ENCODE results near the gene SNTA1.
"Not testable (repeated sequence)": the region's sequence is repeated elsewhere in the genome, so short reads cannot be mapped to it uniquely, and the experiment has no call there.

Gene SNTA1

DNA sequence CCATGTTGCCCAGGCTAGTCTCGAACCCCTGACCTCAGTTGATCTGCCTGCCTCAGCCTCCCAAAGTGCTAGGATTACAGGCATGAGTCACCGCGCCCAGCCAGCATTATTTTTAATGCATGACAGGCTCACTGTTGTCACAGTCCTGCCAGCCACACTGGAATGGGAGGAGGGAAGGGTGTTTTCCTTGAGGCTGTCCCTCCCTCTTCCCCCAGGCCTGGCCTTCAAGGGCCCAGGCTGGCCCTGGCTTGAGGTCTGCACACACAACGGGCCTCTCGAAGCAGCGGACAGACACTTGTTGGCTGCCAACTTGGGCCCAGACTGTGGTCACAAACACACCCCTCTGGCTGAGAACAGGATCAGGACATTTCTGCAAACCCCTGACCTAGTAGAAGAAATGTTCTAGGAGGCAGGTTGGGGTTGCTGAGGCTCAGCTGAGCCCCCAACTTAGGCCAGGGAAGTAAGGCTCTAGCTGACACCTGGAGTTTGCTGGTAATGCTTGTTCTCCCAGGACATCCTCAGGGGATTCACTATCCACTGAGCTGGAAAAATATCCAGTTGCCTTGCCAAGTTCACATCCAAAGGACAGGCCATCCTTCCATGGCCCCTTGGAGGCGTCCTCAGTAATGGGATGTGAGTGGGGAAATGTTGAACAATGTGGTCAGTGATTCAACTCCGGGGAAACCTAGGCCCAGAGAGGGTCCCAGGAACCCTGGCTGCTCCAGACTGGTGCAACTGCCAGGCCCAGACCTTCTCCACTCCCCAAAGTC is 9.9 kb downstream of the SNTA1 start:
- in situ Hi-C loops (cut with MboI; ENCODE audit: low sequenced_read_pairs), result no loop called here
- no peak for DNase-seq (ENCODE audit: low spot score in 2 of 2)
- Histone ChIP-seq H3K4me1 (no peaks in the 10 kb centered on the region), H3K27me3 (ENCODE audit: low read depth) (no peaks in the 10 kb centered on the region), H3K9me3 (no peaks in the 10 kb centered on the region), H3K36me3 (replicated peaks) (peaks cover 3% of the 10 kb centered on the region; the same call in 1 of the 2 replicates), H3K4me3 (no peak overlapping the region)

DNA sequence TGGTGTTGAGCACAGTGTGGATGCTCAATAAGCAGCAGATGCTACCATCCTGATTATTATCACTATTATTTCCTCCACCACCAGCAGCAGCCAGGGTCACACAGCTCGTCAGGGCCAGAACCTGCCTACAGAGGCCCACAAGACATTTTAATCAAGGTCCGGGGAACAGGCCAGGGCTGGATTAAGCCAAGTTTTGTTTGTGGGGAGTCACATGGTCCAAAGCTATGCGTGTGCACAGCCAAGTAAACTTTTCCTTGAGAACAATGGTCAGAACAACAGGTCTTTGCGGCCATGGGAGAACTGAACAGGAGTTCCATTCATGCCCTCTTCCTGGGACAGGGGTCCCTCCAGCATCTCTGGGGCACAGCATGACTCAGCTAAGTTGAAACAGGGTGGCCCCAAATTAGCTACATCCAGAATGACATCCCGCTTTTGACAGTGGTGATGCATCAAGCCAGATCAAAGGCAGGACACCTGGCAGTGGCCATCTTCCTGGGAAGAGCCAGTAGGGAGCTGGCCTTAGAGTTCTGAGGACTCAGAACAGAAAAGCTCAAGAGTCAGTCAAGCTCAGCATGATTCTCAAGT is 11.7 kb downstream of the SNTA1 start:
- H3K4me3 ChIP-seq, result no peak overlapping the region
- in situ Hi-C loops (cut with MboI; ENCODE audit: low sequenced_read_pairs), result no loop called here
- peaks cover 3% of the 10 kb centered on the region; the same call in 1 of the 2 replicates for H3K36me3 ChIP-seq (replicated peaks)
- no peaks in the 10 kb centered on the region for H3K4me1 ChIP-seq
- no peaks in the 10 kb centered on the region for H3K27me3 ChIP-seq (ENCODE audit: low read depth)
- H3K9me3 ChIP-seq, result no peaks in the 10 kb centered on the region
- DNase-seq (ENCODE audit: low spot score in 2 of 2), result no peak

DNA sequence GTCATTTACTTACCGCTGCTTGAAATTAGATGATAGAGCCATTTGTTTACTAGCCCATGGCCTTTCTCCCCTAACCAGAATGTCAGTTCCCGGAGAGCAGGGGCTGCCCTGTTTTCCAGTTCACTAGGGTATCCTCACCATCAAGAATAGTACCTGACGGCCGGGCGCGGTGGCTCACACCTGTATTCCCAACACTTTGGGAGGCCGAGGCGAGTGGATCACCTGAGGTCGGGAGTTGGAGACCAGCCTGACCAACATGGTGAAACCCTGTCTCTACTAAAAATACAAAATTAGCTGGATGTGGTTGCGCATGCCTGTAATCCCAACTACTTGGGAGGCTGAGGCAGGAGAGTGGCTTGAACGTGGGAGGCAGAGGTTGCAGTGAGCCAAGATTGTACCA is 19.7 kb downstream of the SNTA1 start:
- H3K4me1 ChIP-seq; H3K27me3 ChIP-seq (ENCODE audit: low read depth); in situ Hi-C loops (cut with MboI; ENCODE audit: low sequenced_read_pairs); H3K4me3 ChIP-seq; DNase-seq (ENCODE audit: low spot score in 2 of 2); H3K9me3 ChIP-seq; H3K36me3 ChIP-seq (replicated peaks): not testable (repeated sequence)

- no peaks in the 10 kb centered on the region for H3K9me3 ChIP-seq
- H3K27me3 ChIP-seq (ENCODE audit: low read depth), result no peaks in the 10 kb centered on the region
- no peak overlapping the region for H3K4me3 ChIP-seq
- no peak for DNase-seq (ENCODE audit: low spot score in 2 of 2)
- in situ Hi-C loops (cut with MboI; ENCODE audit: low sequenced_read_pairs), result no loop called here
- H3K4me1 ChIP-seq, result no peaks in the 10 kb centered on the region
- no peaks in the 10 kb centered on the region for H3K36me3 ChIP-seq (replicated peaks)
Observed at GRCh38 chr20:33423141-33423834, 20.3 kb downstream of the SNTA1 start.

DNA sequence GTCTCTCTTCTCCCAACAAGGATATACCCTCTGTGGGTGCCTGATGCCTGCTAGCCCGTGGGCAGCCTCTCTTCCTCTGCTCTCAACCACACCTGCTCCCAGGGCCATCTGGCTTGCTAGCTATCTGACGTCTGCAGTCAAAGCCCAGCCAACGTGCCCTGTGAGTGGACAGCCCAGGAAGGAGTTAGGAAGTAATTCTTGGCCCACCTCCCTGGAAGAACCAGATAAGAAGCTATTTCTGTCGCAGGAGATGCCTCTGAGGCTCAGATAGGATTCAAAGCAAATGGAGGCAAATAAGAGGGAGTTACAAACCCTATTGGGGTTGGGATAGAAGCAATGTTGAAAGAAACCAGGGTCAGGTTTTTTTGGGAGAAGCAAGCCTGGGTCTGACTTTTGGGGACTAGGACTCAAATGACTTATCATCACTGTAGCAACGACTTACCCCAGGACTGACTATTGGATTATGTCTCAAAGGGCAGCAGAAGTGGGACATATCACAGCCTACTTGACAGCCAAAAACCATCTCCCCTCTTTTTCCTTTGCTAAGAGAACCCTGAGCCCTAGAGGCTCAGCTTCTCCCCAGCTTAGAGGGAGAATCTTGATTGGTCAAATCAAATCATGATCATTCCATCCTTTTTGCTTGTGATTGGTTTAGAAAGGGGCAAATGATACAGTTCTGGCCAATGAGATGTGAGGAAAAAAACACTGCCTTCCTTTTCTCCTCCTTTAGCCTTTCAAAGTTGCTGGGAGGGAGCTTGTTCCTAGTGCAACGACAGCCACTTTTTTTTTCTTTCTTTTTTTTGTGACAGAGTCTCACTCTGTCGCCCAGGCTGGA is 24.2 kb downstream of the SNTA1 start:
- Histone ChIP-seq H3K36me3 (replicated peaks) (peaks cover 3% of the 10 kb centered on the region; the same call in 1 of the 2 replicates), H3K4me1 (no peaks in the 10 kb centered on the region), H3K9me3 (no peaks in the 10 kb centered on the region), H3K4me3 (no peak overlapping the region), H3K27me3 (ENCODE audit: low read depth) (no peaks in the 10 kb centered on the region)
- no peak for DNase-seq (ENCODE audit: low spot score in 2 of 2)
- in situ Hi-C loops (cut with MboI; ENCODE audit: low sequenced_read_pairs), result no loop called here

GRCh38 chr20:33418033-33418432 is 25.5 kb downstream of the SNTA1 start:
- Histone ChIP-seq H3K27me3 (ENCODE audit: low read depth) (no peaks in the 10 kb centered on the region), H3K4me1 (no peaks in the 10 kb centered on the region), H3K36me3 (replicated peaks) (peaks cover 3% of the 10 kb centered on the region; the same call in 1 of the 2 replicates), H3K4me3 (no peak overlapping the region), H3K9me3 (no peaks in the 10 kb centered on the region)
- no peak for DNase-seq (ENCODE audit: low spot score in 2 of 2)
- in situ Hi-C loops (cut with MboI; ENCODE audit: low sequenced_read_pairs), result no loop called here

DNA sequence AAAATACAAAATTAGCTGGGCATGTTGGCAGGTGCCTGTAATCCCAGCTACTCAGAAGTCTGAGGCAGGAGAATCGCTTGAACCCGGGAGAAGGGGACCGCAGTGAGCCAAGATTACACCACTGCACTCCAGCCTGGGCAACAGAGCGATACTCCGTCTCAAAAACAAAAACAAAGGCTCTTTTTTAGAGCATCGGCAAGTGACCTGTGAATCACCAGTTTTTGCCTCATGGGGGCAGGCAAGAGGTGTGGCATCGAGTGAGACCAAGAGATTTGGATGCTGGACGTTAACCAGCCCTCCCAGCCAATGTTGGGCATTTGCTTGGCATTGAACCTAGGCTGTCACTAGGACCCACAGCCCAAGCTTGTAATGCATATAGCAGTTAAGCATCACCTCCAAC is 27.6 kb downstream of the SNTA1 start:
- Histone ChIP-seq H3K4me3 (no peak overlapping the region), H3K27me3 (ENCODE audit: low read depth) (no peaks in the 10 kb centered on the region), H3K9me3 (no peaks in the 10 kb centered on the region), H3K36me3 (replicated peaks) (peaks cover 7% of the 10 kb centered on the region), H3K4me1 (no peaks in the 10 kb centered on the region)
- in situ Hi-C loops (cut with MboI; ENCODE audit: low sequenced_read_pairs), result no loop called here
- peak; percentile 19 to 57 for DNase-seq (ENCODE audit: low spot score in 2 of 2)

GRCh38 chr20:33412484-33412838 is 31.1 kb downstream of the SNTA1 start:
- Histone ChIP-seq H3K36me3 (replicated peaks) (peaks cover 15% of the 10 kb centered on the region), H3K9me3 (no peaks in the 10 kb centered on the region), H3K4me1 (no peaks in the 10 kb centered on the region), H3K4me3 (no peak overlapping the region), H3K27me3 (ENCODE audit: low read depth) (no peaks in the 10 kb centered on the region)
- DNase-seq (ENCODE audit: low spot score in 2 of 2), result no peak
- in situ Hi-C loops (cut with MboI; ENCODE audit: low sequenced_read_pairs), result no loop called here

DNA sequence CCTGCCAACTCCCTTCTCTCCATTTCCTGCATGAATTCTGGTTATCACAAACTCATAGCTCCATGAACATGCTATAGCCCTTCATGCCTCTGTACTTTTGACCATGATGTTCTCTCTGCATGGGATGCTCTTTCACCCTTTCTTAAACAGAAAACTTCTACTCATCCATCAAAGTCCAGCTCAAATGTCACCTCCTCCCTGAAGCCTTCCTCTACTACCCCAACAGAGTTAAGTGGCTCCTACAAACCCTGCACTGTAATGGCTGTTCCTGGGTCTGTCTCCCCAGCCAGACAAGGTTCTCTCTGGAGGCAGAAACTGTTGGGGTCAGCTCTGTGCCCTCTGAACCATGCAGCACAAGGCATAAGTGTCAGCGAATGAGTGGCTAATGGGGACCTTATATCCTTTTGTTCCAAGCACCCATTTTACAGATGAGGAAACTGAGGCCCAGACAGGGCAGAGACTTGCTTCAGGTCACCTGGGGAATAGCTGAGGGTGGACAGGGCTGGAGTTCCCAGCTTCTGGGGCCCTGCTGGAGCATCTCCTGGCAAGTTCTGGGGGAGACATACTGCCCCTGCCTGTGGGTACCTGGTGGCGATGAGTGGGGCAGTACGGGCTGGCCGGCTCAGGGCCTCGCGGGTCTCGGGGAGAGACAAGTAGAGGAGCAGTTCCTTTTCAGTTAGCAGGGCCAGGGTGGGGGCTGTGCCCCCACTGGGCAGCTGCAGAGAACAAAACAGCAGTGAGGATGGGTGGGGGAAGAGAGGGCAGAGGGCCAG is 31.7 kb downstream of the SNTA1 start:
- no peak overlapping the region for H3K4me3 ChIP-seq
- in situ Hi-C loops (cut with MboI; ENCODE audit: low sequenced_read_pairs), result no loop called here
- no peak for DNase-seq (ENCODE audit: low spot score in 2 of 2)

GRCh38 chr20:33411242-33411641 is 32.3 kb downstream of the SNTA1 start:
- Histone ChIP-seq H3K9me3 (no peaks in the 10 kb centered on the region), H3K4me3 (no peak overlapping the region), H3K27me3 (ENCODE audit: low read depth) (no peaks in the 10 kb centered on the region), H3K4me1 (no peaks in the 10 kb centered on the region), H3K36me3 (replicated peaks) (peaks cover 19% of the 10 kb centered on the region)
- in situ Hi-C loops (cut with MboI; ENCODE audit: low sequenced_read_pairs), result no loop called here
- no peak for DNase-seq (ENCODE audit: low spot score in 2 of 2)

More for the DNA sequence above, 31.7 kb downstream of the SNTA1 start:
- no peaks in the 10 kb centered on the region for H3K9me3 ChIP-seq
- H3K27me3 ChIP-seq (ENCODE audit: low read depth), result no peaks in the 10 kb centered on the region
- no peaks in the 10 kb centered on the region for H3K4me1 ChIP-seq
- peaks cover 21% of the 10 kb centered on the region for H3K36me3 ChIP-seq (replicated peaks)

DNA sequence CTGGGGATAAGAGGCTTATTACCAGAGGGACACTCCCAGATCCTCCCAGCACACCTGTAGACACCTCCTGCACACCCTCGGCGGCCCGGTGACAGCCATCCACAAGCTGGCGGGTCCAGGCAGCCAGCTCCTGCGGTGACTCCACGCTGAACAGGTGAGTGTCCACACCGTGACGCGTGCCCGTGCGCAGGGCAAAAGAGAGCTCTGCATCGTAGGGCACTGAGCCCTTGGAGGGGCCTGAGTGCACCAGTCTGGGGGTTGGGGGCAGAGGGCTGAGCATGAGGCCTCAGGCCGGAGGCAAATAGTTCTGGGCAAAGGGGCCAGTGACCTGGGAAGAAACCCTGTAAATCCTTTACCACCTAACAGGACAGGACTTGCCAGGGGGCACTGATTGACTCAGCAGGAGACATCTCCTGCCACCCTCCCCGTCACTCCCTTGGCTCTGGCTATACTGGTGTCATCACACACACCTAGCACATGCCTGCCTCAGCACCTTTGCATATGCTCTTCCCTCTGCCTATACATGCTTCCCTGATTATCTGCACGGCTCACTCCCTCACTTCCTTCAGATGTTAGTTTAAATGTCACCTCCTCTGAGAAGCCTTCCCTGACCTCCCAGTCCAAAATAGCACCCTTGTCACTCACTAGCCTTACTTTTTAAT is 33.4 kb downstream of the SNTA1 start:
- Histone ChIP-seq H3K9me3 (no peaks in the 10 kb centered on the region), H3K4me3 (no peak overlapping the region), H3K36me3 (replicated peaks) (peaks cover 18% of the 10 kb centered on the region), H3K27me3 (ENCODE audit: low read depth) (no peaks in the 10 kb centered on the region), H3K4me1 (no peaks in the 10 kb centered on the region)
- no peak for DNase-seq (ENCODE audit: low spot score in 2 of 2)
- in situ Hi-C loops (cut with MboI; ENCODE audit: low sequenced_read_pairs), result no loop called here

DNA sequence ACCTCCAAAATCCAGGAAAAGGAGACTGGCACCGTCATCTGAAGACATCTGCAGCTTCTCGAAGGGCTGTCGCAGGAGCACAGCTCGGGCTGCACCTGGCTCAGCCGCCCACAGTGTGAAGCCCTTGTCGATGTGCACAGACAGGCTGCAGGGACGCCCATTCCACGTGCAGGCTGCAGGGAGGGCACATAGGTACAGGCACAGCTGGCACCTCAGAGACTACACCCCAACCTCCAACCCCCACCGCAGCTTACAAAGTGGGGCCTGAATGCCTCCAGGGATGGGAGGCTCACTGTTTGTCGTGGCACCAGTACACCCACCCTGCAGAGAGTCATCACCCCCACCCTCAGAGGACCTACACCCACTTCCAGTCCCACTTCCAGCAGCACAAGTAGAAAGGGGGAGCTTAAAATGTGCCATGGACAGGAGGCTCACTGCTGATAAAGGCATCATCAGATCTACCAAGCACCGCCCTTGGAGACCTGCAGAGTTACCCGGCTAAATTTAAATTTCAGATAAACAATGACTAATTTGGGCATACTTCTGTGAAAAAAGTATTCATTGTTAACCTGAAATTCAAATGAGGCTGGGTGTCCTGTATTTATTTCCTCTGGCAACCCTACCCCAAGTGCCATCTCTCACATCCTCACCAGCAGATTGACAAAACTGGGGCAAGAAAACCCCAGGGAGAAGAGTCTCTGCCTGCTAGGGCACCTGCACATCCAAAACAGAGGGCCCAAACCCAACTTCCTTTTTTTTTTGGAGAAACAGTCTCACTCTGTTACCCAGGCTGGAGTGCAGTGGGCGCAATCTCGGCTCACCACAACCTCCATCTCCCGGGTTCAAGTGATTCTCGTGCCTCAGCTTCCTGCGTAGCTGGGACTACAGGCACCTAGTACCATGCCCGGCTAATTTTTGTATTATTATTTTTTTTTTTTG is 34.6 kb downstream of the SNTA1 start:
- Histone ChIP-seq H3K27me3 (ENCODE audit: low read depth) (no peaks in the 10 kb centered on the region), H3K9me3 (no peaks in the 10 kb centered on the region), H3K4me3 (no peak overlapping the region), H3K36me3 (replicated peaks) (peaks cover 18% of the 10 kb centered on the region), H3K4me1 (no peaks in the 10 kb centered on the region)
- in situ Hi-C loops (cut with MboI; ENCODE audit: low sequenced_read_pairs), result no loop called here
- DNase-seq (ENCODE audit: low spot score in 2 of 2), result no peak
